ENCODE measurements around the gene PABPN1L. TPM values are rescaled to one million over a fixed set of nuclear protein-coding genes. Genes with fewer than 3 reads are reported as not detected.

The PABPN1L gene
- total RNA-seq, 1 donor from 2014 or later: 0.46 TPM

DNA sequence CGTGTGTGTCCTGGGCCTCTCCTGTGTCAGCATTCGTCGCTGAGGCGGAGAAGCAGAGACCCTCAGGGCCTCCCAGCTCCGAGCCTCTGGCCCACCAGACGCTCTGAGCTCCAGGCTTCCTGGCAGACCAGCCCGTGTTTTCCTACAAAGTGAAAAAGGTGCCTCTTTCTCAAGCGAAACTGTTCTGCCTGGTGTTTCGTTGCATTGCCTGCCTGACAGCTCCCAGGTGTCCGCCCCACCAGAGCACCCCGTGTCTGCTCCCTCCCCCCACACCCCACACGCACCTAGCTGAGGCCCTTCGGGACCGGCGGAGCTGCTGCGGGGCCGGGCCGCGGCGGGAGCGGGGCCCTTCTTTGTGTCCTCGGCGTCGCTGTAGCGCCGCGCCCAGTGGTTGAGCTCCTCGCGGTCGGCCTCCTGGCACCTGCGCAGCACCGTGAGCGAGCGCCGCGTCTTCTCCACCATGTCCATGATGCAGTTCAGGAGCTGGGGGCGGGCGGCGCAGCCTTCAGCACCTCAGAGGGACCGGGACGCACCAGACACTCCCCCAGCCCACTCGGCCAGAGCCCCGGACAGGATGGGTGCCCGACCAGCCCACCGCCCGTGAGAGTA, 14.7 kb upstream of the PABPN1L start:
- no peaks in the 10 kb centered on the region for H3K9me3 Mint-ChIP-seq (ENCODE audit: low read depth)
- H3K4me3 Mint-ChIP-seq (ENCODE audit: low read depth): no peak overlapping the region
- no peak for DNase-seq (ENCODE audit: low spot score, unreplicated experiment)
- no peaks in the 10 kb centered on the region for H3K27me3 Mint-ChIP-seq
- TF ChIP-seq CTCF (IDR thresholded peaks at IDR 0.05; ENCODE audit: unreplicated experiment): no peak
- peaks cover 1% of the 10 kb centered on the region for H3K4me1 Mint-ChIP-seq (ENCODE audit: low read depth)
- H3K27ac Mint-ChIP-seq: no peak overlapping the region
- H3K36me3 Mint-ChIP-seq (ENCODE audit: insufficient read depth): peaks cover 3% of the 10 kb centered on the region

- H3K4me3 Mint-ChIP-seq (ENCODE audit: low read depth): no peak overlapping the region
- peaks cover 1% of the 10 kb centered on the region for H3K4me1 Mint-ChIP-seq (ENCODE audit: low read depth)
- H3K27me3 Mint-ChIP-seq: no peaks in the 10 kb centered on the region
- no peak for DNase-seq (ENCODE audit: low spot score, unreplicated experiment)
- peaks cover 3% of the 10 kb centered on the region for H3K36me3 Mint-ChIP-seq (ENCODE audit: insufficient read depth)
- H3K27ac Mint-ChIP-seq: no peak overlapping the region
- H3K9me3 Mint-ChIP-seq (ENCODE audit: low read depth): no peaks in the 10 kb centered on the region
- no peak for TF ChIP-seq CTCF (IDR thresholded peaks at IDR 0.05; ENCODE audit: unreplicated experiment)
These were observed 14.0 kb upstream of the PABPN1L start for GRCh38 chr16:88880226-88881006.

DNA sequence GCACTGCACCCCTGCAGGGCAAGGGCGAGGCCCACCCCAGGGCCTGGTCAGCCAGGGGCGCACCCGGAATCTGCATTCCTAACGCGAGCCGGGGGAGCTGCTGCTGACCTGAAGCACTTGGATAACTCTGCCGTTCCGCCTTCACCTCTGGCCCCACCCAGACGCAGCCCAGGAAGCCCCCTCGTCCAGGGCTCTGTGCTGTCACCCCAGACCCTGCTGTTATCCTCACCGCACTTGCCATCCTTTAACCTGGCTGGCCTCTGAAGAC, 13.3 kb upstream of the PABPN1L start:
- Mint-ChIP-seq H3K27me3 (no peaks in the 10 kb centered on the region), H3K27ac (no peak overlapping the region), H3K9me3 (ENCODE audit: low read depth) (no peaks in the 10 kb centered on the region), H3K4me3 (ENCODE audit: low read depth) (no peak overlapping the region), H3K36me3 (ENCODE audit: insufficient read depth) (peaks cover 3% of the 10 kb centered on the region), H3K4me1 (ENCODE audit: low read depth) (peaks cover 1% of the 10 kb centered on the region)
- no peak for DNase-seq (ENCODE audit: low spot score, unreplicated experiment)
- TF ChIP-seq CTCF (IDR thresholded peaks at IDR 0.05; ENCODE audit: unreplicated experiment): no peak

DNA sequence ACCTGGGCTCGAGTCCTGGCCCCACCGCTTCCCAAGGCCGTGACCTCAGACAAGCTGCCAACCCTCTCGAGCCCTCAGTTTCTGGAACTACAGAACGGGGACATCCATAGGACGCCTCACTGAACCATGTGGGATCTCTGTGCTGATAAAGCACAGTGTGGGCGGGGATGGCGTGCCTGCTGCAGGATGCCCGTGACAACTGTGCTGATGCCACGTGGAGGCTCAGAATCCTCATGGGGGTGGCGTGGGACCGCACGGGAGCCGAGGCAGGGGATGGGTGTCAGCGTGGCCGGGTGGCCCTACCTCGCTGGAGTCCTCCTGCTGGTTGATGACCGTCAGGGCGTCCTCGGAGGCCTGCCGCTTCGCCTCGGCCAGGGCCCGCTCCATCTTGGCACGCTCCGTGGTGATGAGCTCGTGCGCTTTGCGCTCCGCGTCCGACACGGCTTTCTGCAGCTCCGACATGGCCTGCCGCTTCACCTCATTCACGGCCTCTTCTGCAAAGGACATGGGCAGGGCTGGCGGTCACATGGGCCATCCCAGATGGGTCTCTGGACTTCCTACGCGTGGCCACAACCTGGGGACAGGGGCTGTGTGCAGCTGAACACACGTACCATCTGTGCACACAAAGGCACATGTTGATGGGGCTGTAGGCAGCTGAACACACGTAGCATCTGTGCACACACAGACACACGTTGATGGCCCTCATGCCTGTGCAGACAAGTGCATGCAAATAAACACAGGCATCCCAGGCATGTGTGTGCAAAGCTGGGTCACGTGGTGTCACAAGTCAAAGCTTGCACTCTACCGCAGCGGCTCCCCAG, 12.7 kb upstream of the PABPN1L start:
- no peak for DNase-seq (ENCODE audit: low spot score, unreplicated experiment)
- no peak for TF ChIP-seq CTCF (IDR thresholded peaks at IDR 0.05; ENCODE audit: unreplicated experiment)

GRCh38 chr16:88878356-88878755, 11.9 kb upstream of the PABPN1L start:
- no peak for TF ChIP-seq CTCF (IDR thresholded peaks at IDR 0.05; ENCODE audit: unreplicated experiment)
- DNase-seq (ENCODE audit: low spot score, unreplicated experiment): no peak
- H3K27me3 Mint-ChIP-seq: no peaks in the 10 kb centered on the region
- H3K4me1 Mint-ChIP-seq (ENCODE audit: low read depth): peaks cover 1% of the 10 kb centered on the region
- no peak overlapping the region for H3K4me3 Mint-ChIP-seq (ENCODE audit: low read depth)
- H3K27ac Mint-ChIP-seq: no peak overlapping the region
- peaks cover 3% of the 10 kb centered on the region for H3K36me3 Mint-ChIP-seq (ENCODE audit: insufficient read depth)
- no peaks in the 10 kb centered on the region for H3K9me3 Mint-ChIP-seq (ENCODE audit: low read depth)

More for the DNA sequence above, 12.7 kb upstream of the PABPN1L start:
- H3K27ac Mint-ChIP-seq: no peak overlapping the region
- H3K9me3 Mint-ChIP-seq (ENCODE audit: low read depth): no peaks in the 10 kb centered on the region
- peaks cover 3% of the 10 kb centered on the region for H3K36me3 Mint-ChIP-seq (ENCODE audit: insufficient read depth)
- H3K4me1 Mint-ChIP-seq (ENCODE audit: low read depth): peaks cover 1% of the 10 kb centered on the region
- H3K4me3 Mint-ChIP-seq (ENCODE audit: low read depth): no peak overlapping the region
- H3K27me3 Mint-ChIP-seq: no peaks in the 10 kb centered on the region
